Lower leg skin (tissue), 3 donors: ENCODE results near the gene MGA.

ENCODE experiments used
- POLR2A ChIP-seq, 2 donors: fragments of 450-650 bp; IDR thresholded peaks; one replicate each; pipeline ENCODE4 v1.6.1; 2016 to 2017; ENCODE audit warnings: antibody characterized with exemption in 2 of 2, mild to moderate bottlenecking in 1 of 2, moderate library complexity in 1 of 2
- TF ChIP-seq, protein P1 (sequence below), 3 donors: fragments of 450-650 bp; IDR thresholded peaks; one replicate each; pipeline ENCODE4 v1.5.1; 2016; ENCODE audit warnings: antibody characterized with exemption in 3 of 3, mild to moderate bottlenecking in 3 of 3, moderate library complexity in 2 of 3

DNA sequence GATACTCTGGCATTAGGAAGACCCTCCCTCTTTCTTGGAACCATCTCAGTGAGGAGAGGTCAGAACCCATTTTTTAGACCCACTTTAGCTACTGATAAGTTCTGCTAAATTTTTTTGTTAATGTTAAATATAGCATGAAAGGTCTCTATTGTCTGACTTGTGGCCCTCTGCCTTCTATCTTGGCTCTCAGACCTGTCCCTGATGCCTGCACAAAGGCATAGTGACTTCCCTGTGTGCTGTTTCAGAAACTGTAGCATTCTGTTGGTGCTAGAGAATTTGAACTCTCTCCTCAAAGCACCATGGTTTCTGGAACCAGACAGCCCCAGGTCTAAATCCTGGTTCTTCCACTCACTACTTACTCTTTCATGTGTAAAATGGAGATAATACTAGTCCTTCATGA, 129.5 kb downstream of the MGA start:
- TF ChIP-seq, protein P1, sequence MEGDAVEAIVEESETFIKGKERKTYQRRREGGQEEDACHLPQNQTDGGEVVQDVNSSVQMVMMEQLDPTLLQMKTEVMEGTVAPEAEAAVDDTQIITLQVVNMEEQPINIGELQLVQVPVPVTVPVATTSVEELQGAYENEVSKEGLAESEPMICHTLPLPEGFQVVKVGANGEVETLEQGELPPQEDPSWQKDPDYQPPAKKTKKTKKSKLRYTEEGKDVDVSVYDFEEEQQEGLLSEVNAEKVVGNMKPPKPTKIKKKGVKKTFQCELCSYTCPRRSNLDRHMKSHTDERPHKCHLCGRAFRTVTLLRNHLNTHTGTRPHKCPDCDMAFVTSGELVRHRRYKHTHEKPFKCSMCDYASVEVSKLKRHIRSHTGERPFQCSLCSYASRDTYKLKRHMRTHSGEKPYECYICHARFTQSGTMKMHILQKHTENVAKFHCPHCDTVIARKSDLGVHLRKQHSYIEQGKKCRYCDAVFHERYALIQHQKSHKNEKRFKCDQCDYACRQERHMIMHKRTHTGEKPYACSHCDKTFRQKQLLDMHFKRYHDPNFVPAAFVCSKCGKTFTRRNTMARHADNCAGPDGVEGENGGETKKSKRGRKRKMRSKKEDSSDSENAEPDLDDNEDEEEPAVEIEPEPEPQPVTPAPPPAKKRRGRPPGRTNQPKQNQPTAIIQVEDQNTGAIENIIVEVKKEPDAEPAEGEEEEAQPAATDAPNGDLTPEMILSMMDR (IDR thresholded peaks at IDR 0.05) = no peak
- no peak for TF ChIP-seq POLR2A (IDR thresholded peaks at IDR 0.05)
